MCF 10A (cell line): ENCODE results near the gene AWAT1. TPM values are rescaled to one million over a fixed set of nuclear protein-coding genes. Genes with fewer than 3 reads are reported as not detected.
A peak's percentile ranks its signal among the peaks of the same experiment; 100 is the strongest.

Experiments
- BruUV-seq: library from RNA; stranded (reverse); fragments of 400-500 nt; replicated peaks from 2 replicates; lab custom pipeline; 2021; lab: Mats Ljungman, UMichigan
- CTCF ChIA-PET: fragments of 300-600 bp; sonication (Branson Sonifier 250); formaldehyde crosslinking; extraction: SDS; loops from one replicate; lab custom pipeline; 2021; ENCODE audit warnings: antibody characterized with exemption, inconsistent platforms; lab: Yijun Ruan, JAX
- POLR2A ChIA-PET: fragments of 300-600, 350-650 bp; sonication (Branson Sonifier 250); formaldehyde crosslinking; extraction: SDS; loops from one replicate; lab custom pipeline; 2020; ENCODE audit warnings: antibody characterized with exemption, inconsistent platforms; lab: Yijun Ruan, JAX
- DNase-seq: peaks from one replicate; pipeline ENCODE4 v3.0.0-alpha.2; 2018; ENCODE audit not compliant: unreplicated experiment
- H3K27ac Mint-ChIP-seq: one replicate; pipeline ENCODE4 v1.8.0; 2022; ENCODE audit warnings: mild to moderate bottlenecking, low read depth, mixed read lengths; ENCODE audit not compliant: unreplicated experiment
- H3K27me3 Mint-ChIP-seq: one replicate; pipeline ENCODE4 v1.8.0; 2022; ENCODE audit warnings: mixed read lengths; ENCODE audit not compliant: insufficient read depth, unreplicated experiment
- H3K36me3 Mint-ChIP-seq: one replicate; pipeline ENCODE4 v1.8.0; 2022; ENCODE audit warnings: mild to moderate bottlenecking, moderate library complexity, mixed read lengths; ENCODE audit not compliant: insufficient read depth, unreplicated experiment
- H3K4me1 Mint-ChIP-seq: one replicate; pipeline ENCODE4 v1.8.0; 2022; ENCODE audit warnings: mixed read lengths; ENCODE audit not compliant: insufficient read depth, unreplicated experiment
- H3K4me3 Mint-ChIP-seq: one replicate; pipeline ENCODE4 v1.8.0; 2022; ENCODE audit warnings: mild to moderate bottlenecking, moderate library complexity, mixed read lengths; ENCODE audit not compliant: unreplicated experiment
- H3K9me3 Mint-ChIP-seq: one replicate; pipeline ENCODE4 v1.8.0; 2022; ENCODE audit warnings: mixed read lengths; ENCODE audit not compliant: unreplicated experiment
- CTCF ChIP-seq: fragments of 200-600 bp; IDR thresholded peaks from one replicate; pipeline ENCODE4 v1.8.0; 2022; ENCODE audit warnings: antibody characterized with exemption, mild to moderate bottlenecking; ENCODE audit not compliant: unreplicated experiment
- intact Hi-C: fragments of 100-400 bp; cut with micrococcal nuclease; formaldehyde crosslinking; loops from 2 replicates; pipeline ENCODE4 v1.14.1; 2022
- total RNA-seq: library from RNA; stranded (reverse); gene quantifications from 2 replicates; pipeline ENCODE4 v1.2.3, GENCODE V29; 2022

Gene AWAT1
- total RNA-seq, 1 experiment from 2014 or later = not detected

- POLR2A ChIA-PET = no interaction called here
- intact Hi-C loops = no loop called here
- H3K4me3 Mint-ChIP-seq = no peak overlapping the region
- H3K27me3 Mint-ChIP-seq = peaks cover 15% of the 10 kb centered on the region
- H3K27ac Mint-ChIP-seq = no peak overlapping the region
- no TSS peak for BruUV-seq
- H3K4me1 Mint-ChIP-seq = no peaks in the 10 kb centered on the region
- CTCF ChIA-PET = interaction anchor here (1.1 kb wide), 1 partner anchor 8 kb away, joined by 3 read pairs; no protein-coding TSS in a partner anchor
- DNase-seq = no peak
- H3K36me3 Mint-ChIP-seq = no peaks in the 10 kb centered on the region
- no peak for TF ChIP-seq CTCF
- H3K9me3 Mint-ChIP-seq = no peaks in the 10 kb centered on the region
These were observed 10.4 kb downstream of the AWAT1 start for GRCh38 chrX:70244881-70245280.

- no TSS peak for BruUV-seq
- TF ChIP-seq CTCF = no peak
- Mint-ChIP-seq H3K36me3 (no peaks in the 10 kb centered on the region), H3K4me3 (no peak overlapping the region), H3K27ac (no peak overlapping the region), H3K9me3 (no peaks in the 10 kb centered on the region), H3K4me1 (no peaks in the 10 kb centered on the region), H3K27me3 (peaks cover 11% of the 10 kb centered on the region)
- CTCF ChIA-PET = no interaction called here
- intact Hi-C loops = no loop called here
- POLR2A ChIA-PET = no interaction called here
- DNase-seq = no peak
These were observed 12.8 kb downstream of the AWAT1 start for GRCh38 chrX:70247252-70247651.

GRCh38 chrX:70252491-70252890, 18.0 kb downstream of the AWAT1 start:
- POLR2A ChIA-PET = no interaction called here
- TF ChIP-seq CTCF = no peak
- no TSS peak for BruUV-seq
- no peaks in the 10 kb centered on the region for H3K36me3 Mint-ChIP-seq
- peaks cover 54% of the 10 kb centered on the region for H3K27me3 Mint-ChIP-seq
- no peak overlapping the region for H3K27ac Mint-ChIP-seq
- peaks cover 7% of the 10 kb centered on the region for H3K4me1 Mint-ChIP-seq
- H3K4me3 Mint-ChIP-seq = no peak overlapping the region
- no peaks in the 10 kb centered on the region for H3K9me3 Mint-ChIP-seq
- CTCF ChIA-PET = interaction anchor here (0.8 to 0.9 kb wide), 2 partner anchors 7 to 56 kb away, joined by 3 read pairs; no protein-coding TSS in a partner anchor
- intact Hi-C loops = no loop called here
- DNase-seq = no peak

GRCh38 chrX:70253377-70254062, 19.1 kb downstream of the AWAT1 start:
- CTCF ChIA-PET = interaction anchor here (0.5 to 1.8 kb wide), 4 partner anchors 8 to 163 kb away, joined by 3 to 6 read pairs (median 4); no protein-coding TSS in a partner anchor
- intact Hi-C loops = no loop called here
- peak overlapping the region; percentile 81 for H3K27ac Mint-ChIP-seq
- H3K9me3 Mint-ChIP-seq = no peaks in the 10 kb centered on the region
- no peak for TF ChIP-seq CTCF
- H3K4me1 Mint-ChIP-seq = peaks cover 7% of the 10 kb centered on the region
- H3K27me3 Mint-ChIP-seq = peaks cover 54% of the 10 kb centered on the region
- POLR2A ChIA-PET = interaction anchor here (0.7 to 1.2 kb wide), 4 partner anchors 13 to 148 kb away, joined by 3 read pairs; partner anchors contain the start of genes KIF4A and PDZD11
- TSS peak; percentile 75 for BruUV-seq
- no peak overlapping the region for H3K4me3 Mint-ChIP-seq
- DNase-seq = peak; percentile 43
- no peaks in the 10 kb centered on the region for H3K36me3 Mint-ChIP-seq
